Endothelial cell of umbilical vein (primary cell): ENCODE data around the gene ENDOG. TPM values are rescaled to one million over a fixed set of nuclear protein-coding genes. Genes with fewer than 3 reads are reported as not detected.

Experiments
- BruUV-seq: library from RNA; stranded (reverse); fragments of 400-500 nt; replicated peaks from 2 replicates; lab custom pipeline; 2021; lab: Mats Ljungman, UMichigan
- CTCF ChIA-PET: fragments of 300-600, 350-600 bp; sonication (Branson Sonifier 250); formaldehyde crosslinking; loops from one replicate; lab custom pipeline; 2021; ENCODE audit warnings: antibody characterized with exemption, inconsistent platforms; lab: Charles Lee
- POLR2A ChIA-PET: fragments of 300-600, 350-600 bp; sonication (Branson Sonifier 250); formaldehyde crosslinking; loops from one replicate; lab custom pipeline; 2021; ENCODE audit warnings: antibody characterized with exemption, inconsistent platforms; lab: Charles Lee
- DNase-seq: peaks from one replicate; pipeline ENCODE4 v3.0.0-alpha.2; 2011; ENCODE audit warnings: low read depth, low spot score
- FAIRE-seq: peaks from 2 replicates; lab custom pipeline; 2011; peaks lifted over from hg19 to GRCh38; lab: Jason Lieb, UNC
- H2AFZ ChIP-seq: 2 replicates; pipeline ENCODE4 v1.6.0; 2012; ENCODE audit warnings: low read depth, low read length, control low read depth, inconsistent platforms
- H3K27ac ChIP-seq: 2 replicates; pipeline ENCODE4 v1.5.1; 2011; ENCODE audit warnings: low read depth, mild to moderate bottlenecking, control low read depth, low read length, moderate library complexity; ENCODE audit not compliant: insufficient read depth
- H3K27me3 ChIP-seq, 2 experiments: 2 replicates each; pipeline versions ENCODE4 v1.6.0 to v1.6.1; 2011; ENCODE audit warnings: low read length in 2 of 2, mixed read lengths in 1 of 2; ENCODE audit not compliant: control insufficient read depth in 2 of 2, insufficient read depth in 2 of 2
- H3K36me3 ChIP-seq, 2 experiments: 2 replicates in 1 of 2; 3 replicates in 1 of 2; pipeline ENCODE4 v1.5.1; 2011; ENCODE audit warnings: low read length in 2 of 2, mild to moderate bottlenecking in 1 of 2, moderate library complexity in 1 of 2; ENCODE audit not compliant: control insufficient read depth in 2 of 2, insufficient read depth in 2 of 2; ENCODE audit errors: extremely low read depth in 1 of 2
- H3K4me1 ChIP-seq: 3 replicates; pipeline ENCODE4 v1.5.1; 2011; ENCODE audit warnings: mild to moderate bottlenecking, low read length; ENCODE audit not compliant: control insufficient read depth, insufficient read depth; ENCODE audit errors: extremely low read depth
- H3K4me2 ChIP-seq: 2 replicates; pipeline ENCODE4 v1.6.1; 2011; ENCODE audit warnings: low read length, control low read depth, mixed read lengths; ENCODE audit not compliant: insufficient read depth
- H3K4me3 ChIP-seq, 3 experiments: fragments of 200-600 bp in 1 of 3; sonication (generic), shearing (Covaris generic) in 1 of 3; replicated peaks in 1 of 3; 2 replicates each; pipeline ENCODE4 v1.5.1; 2011 to 2016; ENCODE audit warnings: control low read depth in 3 of 3, low read length in 3 of 3, mild to moderate bottlenecking in 2 of 3, inconsistent platforms in 1 of 3, low read depth in 1 of 3, moderate library complexity in 1 of 3; ENCODE audit not compliant: insufficient read depth in 1 of 3
- H3K79me2 ChIP-seq: 2 replicates; pipeline ENCODE4 v1.6.0; 2012; ENCODE audit warnings: low read length, inconsistent platforms; ENCODE audit not compliant: control insufficient read depth, insufficient read depth
- H3K9ac ChIP-seq: replicated peaks from 2 replicates; pipeline ENCODE3; 2011; ENCODE audit warnings: low read length, control low read depth; ENCODE audit not compliant: insufficient read depth; ENCODE audit errors: extremely low read depth
- H3K9me1 ChIP-seq: replicated peaks from 3 replicates; pipeline ENCODE4 v1.6.0; 2011; ENCODE audit warnings: mild to moderate bottlenecking, low read length; ENCODE audit not compliant: control insufficient read depth, insufficient read depth; ENCODE audit errors: extremely low read depth
- H3K9me3 ChIP-seq: replicated peaks from 2 replicates; pipeline ENCODE4 v1.5.1; 2012; ENCODE audit warnings: low read length, inconsistent platforms; ENCODE audit not compliant: control insufficient read depth, insufficient read depth
- H4K20me1 ChIP-seq: replicated peaks from 2 replicates; pipeline ENCODE3; 2011; ENCODE audit warnings: mild to moderate bottlenecking, low read length; ENCODE audit not compliant: control insufficient read depth, insufficient read depth; ENCODE audit errors: extremely low read depth
- EZH2 ChIP-seq: IDR thresholded peaks from 2 replicates; pipeline ENCODE4 v1.6.1; 2012; ENCODE audit warnings: borderline replicate concordance, low read depth, mild to moderate bottlenecking, moderate library complexity, low read length, inconsistent platforms; ENCODE audit not compliant: severe bottlenecking
- FOS ChIP-seq: IDR thresholded peaks from 2 replicates; pipeline ENCODE4 v1.6.1; 2011; ENCODE audit warnings: mild to moderate bottlenecking, low read length, moderate library complexity, borderline replicate concordance; ENCODE audit not compliant: insufficient read depth
- GATA2 ChIP-seq: IDR thresholded peaks from 2 replicates; pipeline ENCODE4 v1.7.0; 2011; ENCODE audit warnings: low read depth, mild to moderate bottlenecking, moderate library complexity, mixed read lengths, low read length; ENCODE audit not compliant: insufficient read length, insufficient read depth
- JUN ChIP-seq: IDR thresholded peaks from 2 replicates; pipeline ENCODE4 v1.6.1; 2011; ENCODE audit warnings: borderline replicate concordance, low read depth; ENCODE audit not compliant: insufficient read length, insufficient read depth
- MYC ChIP-seq: IDR thresholded peaks from one replicate; pipeline ENCODE4 v1.6.1; 2011; ENCODE audit warnings: mild to moderate bottlenecking, low read depth, low read length
- POLR2A ChIP-seq: IDR thresholded peaks from 2 replicates; pipeline ENCODE4 v1.6.1; 2012; ENCODE audit warnings: low read depth, mild to moderate bottlenecking, control low read depth, low read length
- POLR2AphosphoS5 ChIP-seq: IDR thresholded peaks from 2 replicates; pipeline ENCODE4 v1.6.1; 2012; ENCODE audit warnings: low read depth, mild to moderate bottlenecking, control low read depth, low read length, moderate library complexity; ENCODE audit not compliant: insufficient read depth
- dilution Hi-C: fragments of 300-500 bp; cut with MboI; formaldehyde crosslinking; loops from one replicate; pipeline ENCODE4 v1.15.0; 2019; ENCODE audit warnings: low sequenced_read_pairs; ENCODE audit not compliant: extremely low pct_ligation_motif_present
- intact Hi-C: fragments of 100-400 bp; cut with micrococcal nuclease; formaldehyde crosslinking; loops from one replicate; pipeline ENCODE4 v1.10.0; 2022
- polyA plus RNA-seq, 4 experiments: library from polyadenylated mRNA; depleted of rRNA in 3 of 4; stranded (reverse) in 3 of 4; unstranded in 1 of 4; fragments of >200 nt; gene quantifications; 2 replicates each; pipeline versions ENCODE4 v1.2.1 to v1.2.3, GENCODE V29; 2011 to 2012; ENCODE audit warnings: missing spikeins in 1 of 4
- total RNA-seq: library from RNA; stranded (reverse); gene quantifications from 2 replicates; pipeline ENCODE4 v1.2.3, GENCODE V29; 2021
- TF ChIP-seq, protein P1 (sequence below): IDR thresholded peaks from 2 replicates; pipeline ENCODE4 v1.6.1; 2011; ENCODE audit not compliant: insufficient read depth, insufficient read length
- TF ChIP-seq, protein P2 (sequence below), 2 donors: IDR thresholded peaks; 1 replicate in 1 of 2; 2 replicates in 1 of 2; pipeline ENCODE4 v1.5.1; 2011; ENCODE audit warnings: low read length in 2 of 2, mild to moderate bottlenecking in 2 of 2, moderate library complexity in 2 of 2, control low read depth in 1 of 2, inconsistent platforms in 1 of 2, low read depth in 1 of 2; ENCODE audit not compliant: insufficient read depth in 1 of 2; ENCODE audit errors: extremely low read depth in 1 of 2

The ENDOG gene
- total and polyA plus RNA-seq, 2 donors (not counting 3 experiments of a cell fraction or from before 2014, with no cell fraction given), result 18.0 to 21.1 TPM

DNA sequence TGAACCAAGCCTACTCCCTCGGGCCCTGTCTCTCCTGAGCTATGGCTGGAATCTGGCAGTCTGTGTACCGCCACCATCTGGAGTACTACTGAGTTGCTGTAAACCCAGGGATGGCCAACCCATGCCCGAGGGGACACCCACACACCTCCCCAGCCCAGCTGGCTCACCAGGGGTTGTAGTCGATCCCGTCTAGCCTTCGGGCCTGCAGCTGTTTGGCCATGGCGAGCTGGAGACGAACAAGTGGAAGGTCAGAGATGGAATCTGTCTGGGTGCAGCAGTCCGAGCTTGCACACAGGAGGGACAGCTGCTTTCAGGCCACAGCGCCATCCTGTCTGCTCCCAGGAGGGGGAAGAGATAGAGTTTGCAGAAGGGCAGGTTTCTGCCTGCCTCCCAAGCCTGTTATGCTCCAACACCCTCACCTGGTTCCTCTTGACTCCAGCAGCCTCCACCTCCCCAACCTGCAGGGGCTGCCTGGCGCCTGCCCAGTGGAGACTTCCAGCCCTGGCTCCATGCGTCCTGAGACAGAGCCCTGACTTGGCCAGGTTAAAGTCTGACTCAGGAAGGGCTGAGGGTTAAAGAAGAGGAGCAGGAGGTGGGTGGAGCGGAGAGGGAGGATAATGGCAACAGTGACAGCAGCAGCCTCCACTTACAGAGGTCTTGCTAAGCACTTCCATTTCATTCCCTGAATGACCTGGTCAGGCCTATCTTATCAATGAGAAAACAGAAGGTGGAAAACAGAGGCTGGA lies 27.1 kb downstream of the ENDOG start:
- intact Hi-C loops (no loop called here), dilution Hi-C loops (no loop called here)
- Histone ChIP-seq H3K36me3 (peaks cover 0 to 3% of the 10 kb centered on the region in 2 experiments), H3K4me2 (no peak overlapping the region), H3K27ac (no peak overlapping the region), H3K9me3 (no peaks in the 10 kb centered on the region), H3K9me1 (no peaks in the 10 kb centered on the region), H2AFZ (no peak overlapping the region), H3K79me2 (no peaks in the 10 kb centered on the region), H3K9ac (no peak overlapping the region), H3K27me3 (no peaks in the 10 kb centered on the region), H3K4me3 (no peak overlapping the region), H4K20me1 (no peaks in the 10 kb centered on the region), H3K4me1 (no peaks in the 10 kb centered on the region)
- ChIA-PET POLR2A (no interaction called here), CTCF (interaction anchor here (0.8 to 1.4 kb wide), 5 partner anchors 14 to 143 kb away, joined by 3 to 6 read pairs (median 3); partner anchors contain the start of genes ENDOG and PKN3)
- BruUV-seq, result no TSS peak
- FAIRE-seq (no peak), DNase-seq (no peak)
- TF ChIP-seq JUN, result no peak
- TF ChIP-seq GATA2, result no peak
- TF ChIP-seq, protein P1, sequence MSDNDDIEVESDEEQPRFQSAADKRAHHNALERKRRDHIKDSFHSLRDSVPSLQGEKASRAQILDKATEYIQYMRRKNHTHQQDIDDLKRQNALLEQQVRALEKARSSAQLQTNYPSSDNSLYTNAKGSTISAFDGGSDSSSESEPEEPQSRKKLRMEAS, result no peak
- no peak for TF ChIP-seq MYC
- no peak for TF ChIP-seq EZH2
- TF ChIP-seq FOS, result no peak
- TF ChIP-seq POLR2AphosphoS5, result no peak
- no peak for TF ChIP-seq POLR2A
- TF ChIP-seq, protein P2, sequence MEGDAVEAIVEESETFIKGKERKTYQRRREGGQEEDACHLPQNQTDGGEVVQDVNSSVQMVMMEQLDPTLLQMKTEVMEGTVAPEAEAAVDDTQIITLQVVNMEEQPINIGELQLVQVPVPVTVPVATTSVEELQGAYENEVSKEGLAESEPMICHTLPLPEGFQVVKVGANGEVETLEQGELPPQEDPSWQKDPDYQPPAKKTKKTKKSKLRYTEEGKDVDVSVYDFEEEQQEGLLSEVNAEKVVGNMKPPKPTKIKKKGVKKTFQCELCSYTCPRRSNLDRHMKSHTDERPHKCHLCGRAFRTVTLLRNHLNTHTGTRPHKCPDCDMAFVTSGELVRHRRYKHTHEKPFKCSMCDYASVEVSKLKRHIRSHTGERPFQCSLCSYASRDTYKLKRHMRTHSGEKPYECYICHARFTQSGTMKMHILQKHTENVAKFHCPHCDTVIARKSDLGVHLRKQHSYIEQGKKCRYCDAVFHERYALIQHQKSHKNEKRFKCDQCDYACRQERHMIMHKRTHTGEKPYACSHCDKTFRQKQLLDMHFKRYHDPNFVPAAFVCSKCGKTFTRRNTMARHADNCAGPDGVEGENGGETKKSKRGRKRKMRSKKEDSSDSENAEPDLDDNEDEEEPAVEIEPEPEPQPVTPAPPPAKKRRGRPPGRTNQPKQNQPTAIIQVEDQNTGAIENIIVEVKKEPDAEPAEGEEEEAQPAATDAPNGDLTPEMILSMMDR (IDR thresholded peaks at IDR 0.05; ENCODE audit: extremely low read depth in 1 of 2, insufficient read depth in 1 of 2, low read depth in 1 of 2, low read length in 2 of 2), result no peak
